ENCODE measurements around the gene MRPL4. TPM values are rescaled to one million over a fixed set of nuclear protein-coding genes. Genes with fewer than 3 reads are reported as not detected.

Gene MRPL4
- polyA plus RNA-seq, 1 donor (not counting 4 experiments of a cell fraction or from before 2014, with no cell fraction given) = 29.4 TPM

DNA sequence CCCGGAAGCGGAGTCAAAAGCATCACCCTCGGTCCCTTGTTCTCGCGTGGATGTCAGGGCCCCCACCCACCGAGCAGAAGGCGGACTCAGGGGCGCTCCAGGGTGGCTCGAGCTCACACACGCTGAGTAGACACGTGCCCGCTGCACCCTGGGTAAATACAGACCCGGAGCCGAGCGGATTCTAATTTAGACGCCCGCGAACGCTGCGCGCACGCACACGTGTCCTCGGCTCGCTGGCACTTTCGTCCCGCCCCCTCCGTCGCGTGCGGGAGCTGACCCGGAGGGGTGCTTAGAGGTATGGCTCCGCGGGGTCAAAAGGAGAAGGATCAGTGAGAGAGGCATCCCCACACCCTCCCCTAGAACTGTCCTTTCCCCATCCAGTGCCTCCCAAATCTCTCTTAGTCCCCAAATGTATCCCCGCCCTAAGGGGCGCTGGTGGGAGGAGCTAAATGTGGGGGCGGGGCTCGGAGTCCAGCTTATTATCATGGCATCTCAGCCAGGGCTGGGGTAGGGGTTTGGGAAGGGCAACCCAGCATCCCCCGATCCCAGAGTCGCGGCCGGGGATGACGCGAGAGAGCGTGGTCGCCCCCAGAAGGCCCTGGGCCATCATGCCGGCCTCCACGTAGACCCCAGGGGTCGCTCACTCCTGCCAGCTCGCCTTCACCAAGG is 37.3 kb downstream of the MRPL4 start:
- H3K9ac ChIP-seq (ENCODE audit: control insufficient read depth, extremely low read depth, insufficient read depth, low read length) = peak overlapping the region; percentile 4

DNA sequence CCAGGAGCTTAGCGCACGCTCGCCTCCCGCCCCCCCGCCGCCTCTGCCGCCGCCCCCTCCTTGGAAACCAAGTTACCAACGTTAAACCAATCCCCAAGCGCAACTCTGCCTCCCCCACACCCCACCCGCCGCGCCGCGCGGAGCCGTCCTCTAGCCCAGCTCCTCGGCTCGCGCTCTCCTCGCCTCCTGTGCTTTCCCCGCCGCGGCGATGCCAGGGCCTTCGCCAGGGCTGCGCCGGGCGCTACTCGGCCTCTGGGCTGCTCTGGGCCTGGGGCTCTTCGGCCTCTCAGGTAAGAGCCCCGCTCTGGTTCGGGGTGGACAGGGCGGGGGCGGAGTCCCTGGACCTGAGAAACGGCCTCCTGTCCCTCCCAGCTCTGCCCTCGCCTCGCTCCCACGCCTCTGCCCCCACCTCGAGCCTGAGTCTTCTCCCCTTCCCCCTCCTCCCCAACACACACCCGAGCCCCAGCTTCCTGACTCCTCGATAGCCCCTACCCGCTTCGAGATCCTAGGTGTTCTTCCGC is 37.9 kb downstream of the MRPL4 start, which contains the start of gene ICAM5:
TSS of gene ICAM5 (plus strand) at position 117 of the 521 bp plus-strand sequence. CDS start at position 209, 92 bp downstream.
- no peak for TF ChIP-seq EZH2 (IDR thresholded peaks at IDR 0.05; ENCODE audit: low read length)
- TF ChIP-seq, protein P1, sequence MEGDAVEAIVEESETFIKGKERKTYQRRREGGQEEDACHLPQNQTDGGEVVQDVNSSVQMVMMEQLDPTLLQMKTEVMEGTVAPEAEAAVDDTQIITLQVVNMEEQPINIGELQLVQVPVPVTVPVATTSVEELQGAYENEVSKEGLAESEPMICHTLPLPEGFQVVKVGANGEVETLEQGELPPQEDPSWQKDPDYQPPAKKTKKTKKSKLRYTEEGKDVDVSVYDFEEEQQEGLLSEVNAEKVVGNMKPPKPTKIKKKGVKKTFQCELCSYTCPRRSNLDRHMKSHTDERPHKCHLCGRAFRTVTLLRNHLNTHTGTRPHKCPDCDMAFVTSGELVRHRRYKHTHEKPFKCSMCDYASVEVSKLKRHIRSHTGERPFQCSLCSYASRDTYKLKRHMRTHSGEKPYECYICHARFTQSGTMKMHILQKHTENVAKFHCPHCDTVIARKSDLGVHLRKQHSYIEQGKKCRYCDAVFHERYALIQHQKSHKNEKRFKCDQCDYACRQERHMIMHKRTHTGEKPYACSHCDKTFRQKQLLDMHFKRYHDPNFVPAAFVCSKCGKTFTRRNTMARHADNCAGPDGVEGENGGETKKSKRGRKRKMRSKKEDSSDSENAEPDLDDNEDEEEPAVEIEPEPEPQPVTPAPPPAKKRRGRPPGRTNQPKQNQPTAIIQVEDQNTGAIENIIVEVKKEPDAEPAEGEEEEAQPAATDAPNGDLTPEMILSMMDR (optimal IDR thresholded peaks at IDR 0.05 in 1 of 3, IDR thresholded peaks at IDR 0.05 in 1 of 3, conservative IDR thresholded peaks at IDR 0.05 in 1 of 3; ENCODE audit: extremely low read depth in 1 of 3, insufficient read depth in 2 of 3, low read length in 3 of 3) = no peak
- H3K4me3 ChIP-seq (ENCODE audit: control insufficient read depth in 2 of 3, extremely low read depth in 1 of 3, insufficient read depth in 2 of 3, low read depth in 1 of 3, low read length in 3 of 3) = peak within 1 kb of the TSS; percentile 27 to 66 (median 57)
- peaks cover 70% of the 10 kb centered on the region for H3K27me3 ChIP-seq (ENCODE audit: control insufficient read depth, extremely low read depth, insufficient read depth, low read length)
- FAIRE-seq (no peak), DNase-seq (ENCODE audit: low read depth, low spot score) (no peak)
- H3K4me2 ChIP-seq (ENCODE audit: control insufficient read depth, extremely low read depth, insufficient read depth, low read depth, low read length) = peak within 1 kb of the TSS; percentile 90
- peak within 1 kb of the TSS; percentile 4 for H3K9ac ChIP-seq (ENCODE audit: control insufficient read depth, extremely low read depth, insufficient read depth, low read length)
- H4K20me1 ChIP-seq (ENCODE audit: control insufficient read depth, extremely low read depth, insufficient read depth, low read length) = no peaks in the 10 kb centered on the region
- no peaks in the 10 kb centered on the region for H3K36me3 ChIP-seq (ENCODE audit: control insufficient read depth in 2 of 2, extremely low read depth in 1 of 2, insufficient read depth in 2 of 2, low read length in 2 of 2)
- H3K9me1 ChIP-seq (ENCODE audit: control insufficient read depth, extremely low read depth, insufficient read depth, low read length) = no peaks in the 10 kb centered on the region
- H2AFZ ChIP-seq (ENCODE audit: control insufficient read depth, low read length) = peak within 1 kb of the TSS; percentile 66
- dilution Hi-C loops (cut with MboI; ENCODE audit: extremely low pct_ligation_motif_present, low sequenced_read_pairs) = no loop called here
- H3K27ac ChIP-seq (ENCODE audit: control insufficient read depth, insufficient read depth, low read length) = no peak within 1 kb of the TSS
- no peaks in the 10 kb centered on the region for H3K9me3 ChIP-seq (ENCODE audit: control insufficient read depth, low read depth, low read length)
- peaks cover 40% of the 10 kb centered on the region for H3K4me1 ChIP-seq (ENCODE audit: control insufficient read depth, extremely low read depth, insufficient read depth, low read length)
- no peaks in the 10 kb centered on the region for H3K79me2 ChIP-seq (ENCODE audit: control insufficient read depth, insufficient read depth, low read length)

More for the DNA sequence above, 37.3 kb downstream of the MRPL4 start:
- no peak overlapping the region for H3K27ac ChIP-seq (ENCODE audit: control insufficient read depth, insufficient read depth, low read length)
- peak overlapping the region; percentile 66 for H2AFZ ChIP-seq (ENCODE audit: control insufficient read depth, low read length)
- TF ChIP-seq, protein P1 (optimal IDR thresholded peaks at IDR 0.05 in 1 of 3, IDR thresholded peaks at IDR 0.05 in 1 of 3, conservative IDR thresholded peaks at IDR 0.05 in 1 of 3; ENCODE audit: extremely low read depth in 1 of 3, insufficient read depth in 2 of 3, low read length in 3 of 3) = no peak
- no peak for TF ChIP-seq EZH2 (IDR thresholded peaks at IDR 0.05; ENCODE audit: low read length)
- no peak for FAIRE-seq
- dilution Hi-C loops (cut with MboI; ENCODE audit: extremely low pct_ligation_motif_present, low sequenced_read_pairs) = no loop called here
- DNase-seq (ENCODE audit: low read depth, low spot score) = no peak
- H3K79me2 ChIP-seq (ENCODE audit: control insufficient read depth, insufficient read depth, low read length) = no peaks in the 10 kb centered on the region
- H3K9me3 ChIP-seq (ENCODE audit: control insufficient read depth, low read depth, low read length) = no peaks in the 10 kb centered on the region
- H4K20me1 ChIP-seq (ENCODE audit: control insufficient read depth, extremely low read depth, insufficient read depth, low read length) = no peaks in the 10 kb centered on the region
- H3K27me3 ChIP-seq (ENCODE audit: control insufficient read depth, extremely low read depth, insufficient read depth, low read length) = peaks cover 64% of the 10 kb centered on the region
- H3K9me1 ChIP-seq (ENCODE audit: control insufficient read depth, extremely low read depth, insufficient read depth, low read length) = no peaks in the 10 kb centered on the region
- H3K4me1 ChIP-seq (ENCODE audit: control insufficient read depth, extremely low read depth, insufficient read depth, low read length) = peaks cover 40% of the 10 kb centered on the region
- peak overlapping the region; percentile 76 for H3K4me2 ChIP-seq (ENCODE audit: control insufficient read depth, extremely low read depth, insufficient read depth, low read depth, low read length)
- no peaks in the 10 kb centered on the region for H3K36me3 ChIP-seq (ENCODE audit: control insufficient read depth in 2 of 2, extremely low read depth in 1 of 2, insufficient read depth in 2 of 2, low read length in 2 of 2)
- H3K4me3 ChIP-seq (ENCODE audit: control insufficient read depth in 2 of 3, extremely low read depth in 1 of 3, insufficient read depth in 2 of 3, low read depth in 1 of 3, low read length in 3 of 3) = peak overlapping the region; percentile 27 to 66 (median 46)
